Skeletal muscle satellite cell (primary cell): Measurements from ENCODE around the gene PTTG1IP.

ENCODE experiments used
- H3K27me3 ChIP-seq: 2 replicates; pipeline ENCODE4 v1.7.0; 2013; ENCODE audit warnings: low read length; ENCODE audit not compliant: control insufficient read depth, insufficient read depth
- H3K36me3 ChIP-seq: 2 replicates; pipeline ENCODE4 v1.7.0; 2013; ENCODE audit warnings: mild to moderate bottlenecking, control low read depth, low read length; ENCODE audit not compliant: insufficient read depth
- H3K4me1 ChIP-seq: 2 replicates; pipeline ENCODE4 v1.7.0; 2013; ENCODE audit warnings: low read length; ENCODE audit not compliant: control insufficient read depth, insufficient read depth
- H3K4me2 ChIP-seq: 2 replicates; pipeline ENCODE4 v1.7.0; 2013; ENCODE audit warnings: mild to moderate bottlenecking, low read length
- H3K4me3 ChIP-seq: 2 replicates; pipeline ENCODE4 v1.7.0; 2013; ENCODE audit warnings: low read length
- H3K9ac ChIP-seq: 2 replicates; pipeline ENCODE4 v1.7.0; 2013; ENCODE audit warnings: mild to moderate bottlenecking, low read depth, low read length, moderate library complexity
- H3K9me3 ChIP-seq: replicated peaks from 2 replicates; pipeline ENCODE4 v1.7.0; 2013; ENCODE audit warnings: mild to moderate bottlenecking, control low read depth, low read length

Gene PTTG1IP

GRCh38 chr21:44907225-44907965 lies 33.9 kb upstream of the PTTG1IP start:
- H3K4me1 ChIP-seq = peaks cover 9% of the 10 kb centered on the region
- H3K4me2 ChIP-seq = no peak overlapping the region
- no peak overlapping the region for H3K9ac ChIP-seq
- H3K9me3 ChIP-seq = no peaks in the 10 kb centered on the region
- no peaks in the 10 kb centered on the region for H3K36me3 ChIP-seq
- peaks cover 22% of the 10 kb centered on the region for H3K27me3 ChIP-seq
- H3K4me3 ChIP-seq = no peak overlapping the region

- Histone ChIP-seq H3K9me3 (no peaks in the 10 kb centered on the region), H3K4me2 (no peak overlapping the region), H3K4me1 (no peaks in the 10 kb centered on the region), H3K27me3 (peaks cover 22% of the 10 kb centered on the region), H3K9ac (no peak overlapping the region), H3K36me3 (no peaks in the 10 kb centered on the region), H3K4me3 (no peak overlapping the region)
Measured at GRCh38 chr21:44905728-44906090, 32.2 kb upstream of the PTTG1IP start.

- Histone ChIP-seq H3K4me2 (no peak overlapping the region), H3K36me3 (no peaks in the 10 kb centered on the region), H3K9me3 (no peaks in the 10 kb centered on the region), H3K4me1 (no peaks in the 10 kb centered on the region), H3K4me3 (no peak overlapping the region), H3K9ac (no peak overlapping the region), H3K27me3 (peaks cover 22% of the 10 kb centered on the region)
Measured at GRCh38 chr21:44905016-44905727, 31.7 kb upstream of the PTTG1IP start.

GRCh38 chr21:44904141-44904923 lies 30.8 kb upstream of the PTTG1IP start:
- Histone ChIP-seq H3K4me3 (no peak overlapping the region), H3K9me3 (no peaks in the 10 kb centered on the region), H3K4me2 (no peak overlapping the region), H3K9ac (no peak overlapping the region), H3K4me1 (no peaks in the 10 kb centered on the region), H3K36me3 (no peaks in the 10 kb centered on the region), H3K27me3 (peaks cover 17% of the 10 kb centered on the region)

GRCh38 chr21:44903689-44904088 lies 30.2 kb upstream of the PTTG1IP start:
- no peaks in the 10 kb centered on the region for H3K36me3 ChIP-seq
- H3K9me3 ChIP-seq = no peaks in the 10 kb centered on the region
- no peaks in the 10 kb centered on the region for H3K4me1 ChIP-seq
- no peak overlapping the region for H3K4me2 ChIP-seq
- no peak overlapping the region for H3K9ac ChIP-seq
- peaks cover 14% of the 10 kb centered on the region for H3K27me3 ChIP-seq
- no peak overlapping the region for H3K4me3 ChIP-seq

GRCh38 chr21:44903050-44903685 lies 29.7 kb upstream of the PTTG1IP start:
- no peaks in the 10 kb centered on the region for H3K36me3 ChIP-seq
- H3K4me1 ChIP-seq = no peaks in the 10 kb centered on the region
- no peak overlapping the region for H3K4me2 ChIP-seq
- no peak overlapping the region for H3K9ac ChIP-seq
- H3K9me3 ChIP-seq = no peaks in the 10 kb centered on the region
- H3K4me3 ChIP-seq = no peak overlapping the region
- H3K27me3 ChIP-seq = peaks cover 13% of the 10 kb centered on the region

GRCh38 chr21:44902268-44903049 lies 29.0 kb upstream of the PTTG1IP start:
- Histone ChIP-seq H3K27me3 (peaks cover 17% of the 10 kb centered on the region), H3K9ac (no peak overlapping the region), H3K4me2 (no peak overlapping the region), H3K4me1 (no peaks in the 10 kb centered on the region), H3K36me3 (no peaks in the 10 kb centered on the region), H3K4me3 (no peak overlapping the region), H3K9me3 (no peaks in the 10 kb centered on the region)

- H3K9ac ChIP-seq = no peak overlapping the region
- H3K4me1 ChIP-seq = no peaks in the 10 kb centered on the region
- H3K36me3 ChIP-seq = no peaks in the 10 kb centered on the region
- H3K27me3 ChIP-seq = peaks cover 11% of the 10 kb centered on the region
- no peak overlapping the region for H3K4me3 ChIP-seq
- no peaks in the 10 kb centered on the region for H3K9me3 ChIP-seq
- H3K4me2 ChIP-seq = no peak overlapping the region
Measured at GRCh38 chr21:44901391-44902074, 28.0 kb upstream of the PTTG1IP start.

GRCh38 chr21:44900559-44901251 lies 27.2 kb upstream of the PTTG1IP start:
- H3K4me1 ChIP-seq = no peaks in the 10 kb centered on the region
- no peaks in the 10 kb centered on the region for H3K36me3 ChIP-seq
- H3K27me3 ChIP-seq = peaks cover 8% of the 10 kb centered on the region
- H3K9me3 ChIP-seq = no peaks in the 10 kb centered on the region
- no peak overlapping the region for H3K9ac ChIP-seq
- H3K4me2 ChIP-seq = no peak overlapping the region
- no peak overlapping the region for H3K4me3 ChIP-seq
